ENCODE measurements around the gene FBXL2. TPM values are rescaled to one million over a fixed set of nuclear protein-coding genes. Genes with fewer than 3 reads are reported as not detected.
"Not testable (repeated sequence)": the region's sequence is repeated elsewhere in the genome, so short reads cannot be mapped to it uniquely, and the experiment has no call there.

The FBXL2 gene
- total RNA-seq, 1 donor from 2014 or later: 70.8 TPM

- no peak for DNase-seq
Observed at GRCh38 chr3:33386631-33387030, 109.4 kb downstream of the FBXL2 start.

DNA sequence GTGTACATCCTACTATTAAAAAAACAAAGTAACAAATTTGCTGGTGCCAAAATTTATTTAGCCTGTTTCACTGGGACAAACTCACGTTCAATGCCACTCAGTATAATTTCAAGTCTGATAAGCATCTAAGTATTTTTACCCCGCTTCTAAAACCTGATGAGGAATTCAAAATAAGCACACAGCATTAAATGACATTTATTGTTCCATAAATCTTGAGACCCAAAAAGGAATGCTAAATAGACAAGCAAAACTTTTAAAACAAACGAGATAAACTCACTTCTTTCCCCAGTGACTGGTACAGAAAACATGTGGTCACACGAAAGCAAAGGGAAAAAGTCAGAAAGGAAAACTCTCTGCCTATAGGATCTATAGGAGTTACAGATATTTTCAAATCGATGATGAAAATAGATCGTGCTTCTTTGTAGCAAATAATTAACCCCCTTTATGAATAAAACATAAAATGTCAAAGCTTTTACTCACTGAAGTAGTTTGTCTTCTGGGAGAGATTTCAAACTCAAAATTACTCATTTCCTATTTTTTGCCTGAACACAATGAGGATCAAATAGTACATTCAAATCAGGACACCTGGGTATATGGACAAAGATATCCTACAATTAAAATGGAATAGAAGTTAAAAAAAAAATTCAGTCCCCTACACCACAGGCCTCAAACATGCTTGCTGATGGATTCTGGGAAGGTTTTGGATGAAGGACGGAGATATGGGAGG, 111.3 kb downstream of the FBXL2 start:
- DNase-seq: no peak

DNA sequence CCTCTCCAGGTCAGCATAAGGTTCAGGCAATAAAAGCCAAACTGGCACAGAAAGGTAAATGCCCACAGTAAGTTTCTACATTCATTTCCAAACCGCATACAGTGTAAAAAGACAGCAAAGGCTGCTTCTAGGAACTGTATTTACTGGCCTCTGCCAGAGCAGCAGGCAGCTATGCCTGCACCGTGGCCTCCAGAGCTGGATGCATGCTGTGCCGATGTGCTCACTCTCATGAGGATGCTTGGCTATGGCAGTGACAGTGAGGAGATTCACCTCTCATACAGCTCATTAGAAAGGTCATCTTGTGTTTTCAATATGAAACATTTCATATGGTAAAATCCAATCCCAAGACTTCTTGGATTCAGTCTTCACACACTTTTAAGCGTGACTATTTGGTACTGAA, 112.7 kb downstream of the FBXL2 start:
- DNase-seq: no peak

DNA sequence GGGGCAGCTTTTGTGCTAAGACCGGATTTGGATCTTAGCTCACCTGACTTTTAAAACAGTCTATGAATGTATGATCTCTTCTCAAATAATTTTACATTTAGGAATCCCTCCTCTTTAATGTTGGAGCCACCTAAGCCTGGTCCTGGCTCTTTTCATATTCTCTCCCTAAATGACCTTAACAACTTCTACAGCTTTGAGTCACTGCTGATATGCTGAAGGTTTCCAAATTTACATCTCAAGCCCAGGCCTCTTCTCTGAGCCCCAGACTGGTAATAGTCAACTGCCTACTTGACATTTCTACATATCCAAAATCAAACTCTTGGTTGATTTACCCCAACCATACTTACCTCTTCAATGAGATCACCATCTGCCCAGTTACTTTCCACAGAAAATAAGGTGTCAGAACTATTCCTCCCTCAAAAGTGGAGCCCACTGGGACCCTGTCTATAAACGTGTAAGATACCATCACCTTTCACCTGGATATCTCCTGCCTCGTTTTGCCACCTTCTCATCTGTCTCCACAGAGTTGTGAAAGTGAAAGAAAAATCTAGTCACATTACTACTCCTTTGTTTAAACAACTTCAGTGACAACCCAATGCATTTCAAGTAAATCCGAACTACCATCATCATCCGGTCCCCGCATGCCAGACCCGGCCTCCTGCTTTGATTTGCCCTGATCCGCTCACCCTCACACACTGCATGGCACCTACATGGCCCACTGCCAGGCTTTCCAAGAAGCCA, 114.2 kb downstream of the FBXL2 start:
- no peak for DNase-seq

DNA sequence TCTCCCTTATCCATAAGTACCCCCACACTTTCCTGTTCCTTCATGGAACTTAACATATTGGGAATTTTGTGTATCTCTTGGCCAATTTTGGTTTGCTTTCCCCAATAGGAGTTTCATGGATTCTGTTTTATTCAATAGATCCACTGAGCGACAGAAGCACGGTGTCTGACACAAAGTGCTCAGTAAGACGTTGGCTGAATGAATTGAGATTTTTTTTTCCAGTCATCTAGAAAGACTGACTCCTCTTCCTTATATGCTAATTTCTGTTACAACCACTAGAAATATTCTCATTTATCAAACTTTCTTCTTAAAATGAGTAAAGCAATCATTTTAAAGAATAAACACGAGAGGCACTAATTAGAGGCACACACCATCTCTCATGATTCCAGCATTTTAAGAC, 114.9 kb downstream of the FBXL2 start:
- no peak for DNase-seq

DNA sequence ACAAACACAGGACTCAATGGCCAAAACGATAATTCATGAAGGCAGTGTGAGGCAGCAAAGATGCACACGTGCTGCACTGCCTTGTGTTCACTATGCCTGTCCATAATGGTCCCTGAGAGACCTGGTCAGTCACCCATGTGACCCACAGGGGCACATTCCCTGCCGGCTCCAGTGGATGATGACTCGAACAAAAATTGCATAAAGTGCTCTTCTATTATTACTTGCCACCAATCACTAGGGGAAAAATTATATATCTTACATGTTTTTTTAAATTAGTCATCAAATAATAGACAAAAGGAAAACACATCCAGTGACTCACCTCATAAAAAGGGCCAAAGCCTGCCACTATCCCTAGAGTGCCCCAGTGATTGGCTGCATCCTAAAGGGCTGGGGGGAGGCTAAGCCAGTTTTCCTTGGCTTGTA, 115.5 kb downstream of the FBXL2 start:
- DNase-seq: no peak

DNA sequence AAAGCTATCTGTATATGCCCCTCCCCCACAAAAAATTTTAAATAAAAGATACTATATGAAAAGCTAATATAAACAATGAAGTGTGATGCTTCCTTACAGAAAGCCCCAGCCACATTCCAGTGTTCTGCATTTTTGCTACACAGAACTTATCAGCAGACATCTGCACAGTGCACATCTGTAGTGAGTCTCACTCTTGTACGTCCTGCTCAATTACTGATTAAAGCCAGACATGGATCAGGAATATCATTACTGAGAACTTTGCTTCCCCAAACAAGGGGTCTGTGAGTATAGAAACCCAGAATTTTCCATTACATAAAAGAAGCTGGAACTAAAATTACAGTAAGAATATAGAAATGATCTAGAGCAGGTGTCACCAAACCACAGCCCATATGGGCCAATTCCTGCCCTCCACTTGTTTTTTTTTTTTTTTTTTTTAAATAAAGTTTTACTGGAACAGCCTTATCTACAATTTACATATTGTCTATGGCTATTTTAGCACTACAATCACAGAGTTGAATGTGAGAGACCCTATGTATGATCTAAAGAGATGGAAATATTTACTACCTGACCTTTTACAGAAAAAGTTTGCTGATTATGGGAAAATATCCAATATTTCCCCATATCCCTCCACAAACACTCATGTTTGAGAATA, 117.3 kb downstream of the FBXL2 start:
- DNase-seq: no peak

GRCh38 chr3:33395900-33396299, 118.7 kb downstream of the FBXL2 start:
- no peak for DNase-seq

- DNase-seq: no peak
Observed at GRCh38 chr3:33398410-33398809, 121.2 kb downstream of the FBXL2 start.

DNA sequence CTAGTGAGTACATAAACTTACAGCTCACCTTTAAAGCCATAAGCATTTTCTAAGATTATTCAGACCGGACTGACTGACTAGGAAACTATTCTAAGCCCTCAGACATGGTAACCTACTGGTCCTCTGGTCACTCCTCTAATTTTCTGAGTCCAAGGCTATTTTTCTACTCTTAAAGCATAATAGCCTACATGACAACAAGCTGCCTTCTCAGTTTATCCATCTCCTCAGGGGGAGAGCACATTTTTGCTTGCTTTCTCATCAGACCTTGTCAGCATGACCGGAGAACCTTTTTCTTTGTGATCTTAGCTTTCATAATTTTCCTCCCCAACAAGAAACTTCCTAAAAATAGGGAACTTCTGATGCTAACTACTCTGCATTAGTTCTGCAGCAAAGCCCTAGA, 124.5 kb downstream of the FBXL2 start:
- no peak for DNase-seq

GRCh38 chr3:33402936-33403335, 125.7 kb downstream of the FBXL2 start:
- DNase-seq: no peak

GRCh38 chr3:33403756-33404155, 126.5 kb downstream of the FBXL2 start:
- no peak for DNase-seq

- DNase-seq: not testable (repeated sequence)
Observed at GRCh38 chr3:33410816-33411215, 133.6 kb downstream of the FBXL2 start.

DNA sequence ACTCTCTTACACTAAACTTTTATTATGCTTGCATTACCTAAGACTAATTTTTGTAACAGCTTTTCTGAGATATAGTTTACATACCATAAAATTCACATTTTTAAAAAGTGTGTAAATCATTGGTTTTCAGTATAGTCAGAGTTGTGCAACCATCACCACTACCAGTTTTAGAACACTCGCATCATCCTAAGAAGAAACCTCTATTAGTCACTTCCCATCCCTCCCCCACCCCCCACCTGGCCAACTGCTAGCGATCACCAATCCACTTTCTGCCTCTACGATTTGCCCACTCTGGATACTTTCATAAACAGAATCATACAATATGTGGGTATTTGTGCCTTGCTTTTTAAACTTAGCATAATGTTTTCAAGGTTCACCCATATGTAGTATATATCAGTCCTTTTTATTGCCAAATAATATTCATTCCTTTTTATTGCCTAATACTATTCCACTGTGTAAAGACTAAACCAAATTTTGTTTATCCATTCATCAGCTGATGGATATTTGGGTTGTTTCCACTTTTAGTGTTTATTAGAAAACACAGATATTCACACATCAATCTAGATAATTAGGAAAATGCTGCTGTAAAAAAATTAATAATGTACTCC, 139.9 kb downstream of the FBXL2 start:
- DNase-seq: no peak

- DNase-seq: no peak
Observed at GRCh38 chr3:33419948-33420347, 142.7 kb downstream of the FBXL2 start.

GRCh38 chr3:33420966-33421365, 143.7 kb downstream of the FBXL2 start:
- DNase-seq: no peak

DNA sequence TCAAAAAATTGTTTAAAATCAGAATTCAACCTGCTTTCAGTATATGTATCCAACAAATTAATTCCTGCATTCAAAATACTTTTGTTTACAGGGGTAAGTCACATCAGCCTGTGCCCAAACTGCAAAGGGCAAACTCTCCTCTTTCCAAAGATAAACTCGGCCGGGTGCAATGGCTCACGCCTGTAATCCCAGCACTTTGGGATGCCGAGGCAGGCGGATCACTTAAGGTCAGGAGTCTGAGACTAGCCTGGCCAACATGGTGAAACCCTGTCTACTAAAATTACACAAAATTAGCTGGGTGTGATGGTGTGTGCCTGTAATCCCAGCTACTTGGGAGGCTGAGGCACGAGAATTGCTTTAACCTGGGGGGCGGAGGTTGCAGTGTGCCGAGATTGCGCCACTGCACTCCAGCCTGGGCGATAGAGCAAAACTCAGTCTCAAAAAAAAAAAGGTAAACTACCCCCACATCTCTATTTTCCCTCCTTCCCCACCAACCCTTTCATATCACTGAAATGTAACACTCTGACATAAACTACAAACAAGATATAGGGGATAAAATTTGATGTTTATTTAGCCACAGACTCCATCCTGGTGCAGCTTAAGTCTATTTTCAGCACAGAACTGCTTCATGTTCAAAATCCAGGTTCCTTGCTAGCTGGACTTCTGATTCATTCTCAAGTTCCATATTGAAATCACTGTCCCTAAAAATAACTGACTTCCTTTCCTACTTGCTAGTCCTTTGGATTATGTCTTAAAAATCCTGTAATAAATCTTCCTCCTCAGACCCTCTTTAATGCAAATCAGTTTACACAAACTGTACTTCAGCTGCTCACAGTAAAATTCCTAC, 147.6 kb downstream of the FBXL2 start:
- no peak for DNase-seq

- DNase-seq: no peak
Observed at GRCh38 chr3:33425453-33425852, 148.2 kb downstream of the FBXL2 start.

- DNase-seq: no peak
Observed at GRCh38 chr3:33426068-33426467, 148.8 kb downstream of the FBXL2 start.

GRCh38 chr3:33426630-33427317, 149.5 kb downstream of the FBXL2 start:
- DNase-seq: no peak

GRCh38 chr3:33428734-33429133, 151.5 kb downstream of the FBXL2 start:
- DNase-seq: no peak
